ENCODE measurements around the gene NR1H4. TPM values are rescaled to one million over a fixed set of nuclear protein-coding genes. Genes with fewer than 3 reads are reported as not detected.

The NR1H4 gene
- total and polyA plus RNA-seq, 4 donors: 33.5 to 106 (median 55.0) TPM

DNA sequence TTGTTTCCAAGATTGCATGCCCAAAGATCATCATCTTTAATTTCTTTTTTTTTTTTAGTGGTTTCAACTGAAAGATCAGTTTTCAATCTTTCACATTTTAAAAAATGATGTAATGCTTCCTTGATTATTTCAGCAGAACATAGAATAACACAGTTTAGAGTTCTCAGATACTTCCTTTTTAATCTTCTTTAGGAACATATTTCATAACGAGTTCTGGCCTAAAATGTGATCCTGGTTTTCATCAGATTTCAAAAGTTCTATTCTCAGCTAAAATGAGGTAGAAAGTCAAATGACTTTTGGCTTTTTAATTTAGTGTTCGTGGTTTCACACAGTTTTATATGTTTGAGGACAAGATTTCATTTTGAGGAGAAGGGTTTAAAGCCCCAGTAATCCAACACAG is 40.0 kb upstream of the NR1H4 start:
- no peaks in the 10 kb centered on the region for H3K9me3 ChIP-seq (ENCODE audit: control insufficient read depth in 4 of 4, low read length in 3 of 4)
- H3K27me3 ChIP-seq (ENCODE audit: control insufficient read depth in 4 of 4, insufficient read depth in 4 of 4, low read length in 3 of 4): no peaks in the 10 kb centered on the region
- WGBS: 70% methylated on average over 2 of the region's 2 CpGs
- no peak overlapping the region for H3K9ac ChIP-seq (ENCODE audit: low read depth in 1 of 2, low read length in 2 of 2)
- DNase-seq (ENCODE audit: low spot score): no peak
- H3K36me3 ChIP-seq (ENCODE audit: control insufficient read depth in 4 of 4, insufficient read depth in 3 of 4, low read depth in 1 of 4, low read length in 3 of 4): no peaks in the 10 kb centered on the region
- TF ChIP-seq SP1 (IDR thresholded peaks at IDR 0.05): no peak
- TF ChIP-seq NR2F2 (IDR thresholded peaks at IDR 0.05): no peak
- TF ChIP-seq, protein P1, sequence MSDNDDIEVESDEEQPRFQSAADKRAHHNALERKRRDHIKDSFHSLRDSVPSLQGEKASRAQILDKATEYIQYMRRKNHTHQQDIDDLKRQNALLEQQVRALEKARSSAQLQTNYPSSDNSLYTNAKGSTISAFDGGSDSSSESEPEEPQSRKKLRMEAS (IDR thresholded peaks at IDR 0.05): no peak
- TF ChIP-seq, protein P2, sequence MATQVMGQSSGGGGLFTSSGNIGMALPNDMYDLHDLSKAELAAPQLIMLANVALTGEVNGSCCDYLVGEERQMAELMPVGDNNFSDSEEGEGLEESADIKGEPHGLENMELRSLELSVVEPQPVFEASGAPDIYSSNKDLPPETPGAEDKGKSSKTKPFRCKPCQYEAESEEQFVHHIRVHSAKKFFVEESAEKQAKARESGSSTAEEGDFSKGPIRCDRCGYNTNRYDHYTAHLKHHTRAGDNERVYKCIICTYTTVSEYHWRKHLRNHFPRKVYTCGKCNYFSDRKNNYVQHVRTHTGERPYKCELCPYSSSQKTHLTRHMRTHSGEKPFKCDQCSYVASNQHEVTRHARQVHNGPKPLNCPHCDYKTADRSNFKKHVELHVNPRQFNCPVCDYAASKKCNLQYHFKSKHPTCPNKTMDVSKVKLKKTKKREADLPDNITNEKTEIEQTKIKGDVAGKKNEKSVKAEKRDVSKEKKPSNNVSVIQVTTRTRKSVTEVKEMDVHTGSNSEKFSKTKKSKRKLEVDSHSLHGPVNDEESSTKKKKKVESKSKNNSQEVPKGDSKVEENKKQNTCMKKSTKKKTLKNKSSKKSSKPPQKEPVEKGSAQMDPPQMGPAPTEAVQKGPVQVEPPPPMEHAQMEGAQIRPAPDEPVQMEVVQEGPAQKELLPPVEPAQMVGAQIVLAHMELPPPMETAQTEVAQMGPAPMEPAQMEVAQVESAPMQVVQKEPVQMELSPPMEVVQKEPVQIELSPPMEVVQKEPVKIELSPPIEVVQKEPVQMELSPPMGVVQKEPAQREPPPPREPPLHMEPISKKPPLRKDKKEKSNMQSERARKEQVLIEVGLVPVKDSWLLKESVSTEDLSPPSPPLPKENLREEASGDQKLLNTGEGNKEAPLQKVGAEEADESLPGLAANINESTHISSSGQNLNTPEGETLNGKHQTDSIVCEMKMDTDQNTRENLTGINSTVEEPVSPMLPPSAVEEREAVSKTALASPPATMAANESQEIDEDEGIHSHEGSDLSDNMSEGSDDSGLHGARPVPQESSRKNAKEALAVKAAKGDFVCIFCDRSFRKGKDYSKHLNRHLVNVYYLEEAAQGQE (IDR thresholded peaks at IDR 0.05): no peak
- no peak for TF ChIP-seq TAF1 (conservative IDR thresholded peaks at IDR 0.05)
- TF ChIP-seq GABPA (IDR thresholded peaks at IDR 0.05 in 1 of 2, conservative IDR thresholded peaks at IDR 0.05 in 1 of 2): no peak
- TF ChIP-seq YY1 (IDR thresholded peaks at IDR 0.05): no peak
- no peak for TF ChIP-seq RAD21 (IDR thresholded peaks at IDR 0.05)
- TF ChIP-seq FOXA2 (IDR thresholded peaks at IDR 0.05): no peak
- TF ChIP-seq, protein P3, sequence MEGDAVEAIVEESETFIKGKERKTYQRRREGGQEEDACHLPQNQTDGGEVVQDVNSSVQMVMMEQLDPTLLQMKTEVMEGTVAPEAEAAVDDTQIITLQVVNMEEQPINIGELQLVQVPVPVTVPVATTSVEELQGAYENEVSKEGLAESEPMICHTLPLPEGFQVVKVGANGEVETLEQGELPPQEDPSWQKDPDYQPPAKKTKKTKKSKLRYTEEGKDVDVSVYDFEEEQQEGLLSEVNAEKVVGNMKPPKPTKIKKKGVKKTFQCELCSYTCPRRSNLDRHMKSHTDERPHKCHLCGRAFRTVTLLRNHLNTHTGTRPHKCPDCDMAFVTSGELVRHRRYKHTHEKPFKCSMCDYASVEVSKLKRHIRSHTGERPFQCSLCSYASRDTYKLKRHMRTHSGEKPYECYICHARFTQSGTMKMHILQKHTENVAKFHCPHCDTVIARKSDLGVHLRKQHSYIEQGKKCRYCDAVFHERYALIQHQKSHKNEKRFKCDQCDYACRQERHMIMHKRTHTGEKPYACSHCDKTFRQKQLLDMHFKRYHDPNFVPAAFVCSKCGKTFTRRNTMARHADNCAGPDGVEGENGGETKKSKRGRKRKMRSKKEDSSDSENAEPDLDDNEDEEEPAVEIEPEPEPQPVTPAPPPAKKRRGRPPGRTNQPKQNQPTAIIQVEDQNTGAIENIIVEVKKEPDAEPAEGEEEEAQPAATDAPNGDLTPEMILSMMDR (IDR thresholded peaks at IDR 0.05; ENCODE audit: low read depth, low read length, missing input control): no peak
- H3K4me3 ChIP-seq (ENCODE audit: low read depth in 1 of 3, low read length in 3 of 3): no peak overlapping the region
- peaks cover 4 to 33% (median 24%) of the 10 kb centered on the region in 4 donors for H3K4me1 ChIP-seq (ENCODE audit: control insufficient read depth in 4 of 4, insufficient read depth in 4 of 4, low read length in 3 of 4)
- no peak overlapping the region for H3K27ac ChIP-seq (ENCODE audit: low read depth in 1 of 2, low read length in 2 of 2)

DNA sequence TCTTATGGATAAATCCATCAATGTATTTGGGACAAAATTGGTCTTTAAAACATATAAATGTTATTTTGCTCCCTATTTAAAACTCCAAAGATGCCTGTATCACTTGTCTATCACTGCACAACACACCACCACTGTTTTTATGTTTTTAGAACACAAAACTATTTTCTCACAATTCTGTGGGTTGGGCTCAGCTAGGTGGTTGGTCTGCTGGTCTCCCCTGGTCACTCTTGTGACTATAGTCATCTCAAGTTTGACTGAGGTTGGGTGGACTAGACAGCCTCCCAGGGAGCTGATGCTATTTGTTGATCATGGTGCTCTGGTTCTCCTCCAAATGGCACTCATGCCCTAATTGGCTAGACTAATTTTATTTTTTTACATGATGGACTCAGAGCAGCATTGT is 39.5 kb upstream of the NR1H4 start:
- Histone ChIP-seq H3K36me3 (ENCODE audit: control insufficient read depth in 4 of 4, insufficient read depth in 3 of 4, low read depth in 1 of 4, low read length in 3 of 4) (no peaks in the 10 kb centered on the region), H3K9me3 (ENCODE audit: control insufficient read depth in 4 of 4, low read length in 3 of 4) (no peaks in the 10 kb centered on the region), H3K27ac (ENCODE audit: low read depth in 1 of 2, low read length in 2 of 2) (no peak overlapping the region), H3K27me3 (ENCODE audit: control insufficient read depth in 4 of 4, insufficient read depth in 4 of 4, low read length in 3 of 4) (no peaks in the 10 kb centered on the region), H3K9ac (ENCODE audit: low read depth in 1 of 2, low read length in 2 of 2) (no peak overlapping the region), H3K4me1 (ENCODE audit: control insufficient read depth in 4 of 4, insufficient read depth in 4 of 4, low read length in 3 of 4) (peaks cover 4 to 33% (median 24%) of the 10 kb centered on the region in 4 donors), H3K4me3 (ENCODE audit: low read depth in 1 of 3, low read length in 3 of 3) (no peak overlapping the region)
- DNase-seq (ENCODE audit: low spot score): no peak
- no peak for TF ChIP-seq GABPA (IDR thresholded peaks at IDR 0.05 in 1 of 2, conservative IDR thresholded peaks at IDR 0.05 in 1 of 2)
- TF ChIP-seq JUND (IDR thresholded peaks at IDR 0.05): no peak
- no peak for TF ChIP-seq FOXA2 (IDR thresholded peaks at IDR 0.05)
- TF ChIP-seq NR2F2 (IDR thresholded peaks at IDR 0.05): no peak
- TF ChIP-seq, protein P4, sequence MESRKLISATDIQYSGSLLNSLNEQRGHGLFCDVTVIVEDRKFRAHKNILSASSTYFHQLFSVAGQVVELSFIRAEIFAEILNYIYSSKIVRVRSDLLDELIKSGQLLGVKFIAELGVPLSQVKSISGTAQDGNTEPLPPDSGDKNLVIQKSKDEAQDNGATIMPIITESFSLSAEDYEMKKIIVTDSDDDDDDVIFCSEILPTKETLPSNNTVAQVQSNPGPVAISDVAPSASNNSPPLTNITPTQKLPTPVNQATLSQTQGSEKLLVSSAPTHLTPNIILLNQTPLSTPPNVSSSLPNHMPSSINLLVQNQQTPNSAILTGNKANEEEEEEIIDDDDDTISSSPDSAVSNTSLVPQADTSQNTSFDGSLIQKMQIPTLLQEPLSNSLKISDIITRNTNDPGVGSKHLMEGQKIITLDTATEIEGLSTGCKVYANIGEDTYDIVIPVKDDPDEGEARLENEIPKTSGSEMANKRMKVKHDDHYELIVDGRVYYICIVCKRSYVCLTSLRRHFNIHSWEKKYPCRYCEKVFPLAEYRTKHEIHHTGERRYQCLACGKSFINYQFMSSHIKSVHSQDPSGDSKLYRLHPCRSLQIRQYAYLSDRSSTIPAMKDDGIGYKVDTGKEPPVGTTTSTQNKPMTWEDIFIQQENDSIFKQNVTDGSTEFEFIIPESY (IDR thresholded peaks at IDR 0.05): no peak
- no peak for TF ChIP-seq YY1 (IDR thresholded peaks at IDR 0.05)
- no peak for TF ChIP-seq HNF4A (conservative IDR thresholded peaks at IDR 0.05)
- TF ChIP-seq FOXA1 (IDR thresholded peaks at IDR 0.05): no peak
- TF ChIP-seq, protein P5, sequence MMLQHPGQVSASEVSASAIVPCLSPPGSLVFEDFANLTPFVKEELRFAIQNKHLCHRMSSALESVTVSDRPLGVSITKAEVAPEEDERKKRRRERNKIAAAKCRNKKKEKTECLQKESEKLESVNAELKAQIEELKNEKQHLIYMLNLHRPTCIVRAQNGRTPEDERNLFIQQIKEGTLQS (IDR thresholded peaks at IDR 0.05): no peak
- TF ChIP-seq, protein P2 (IDR thresholded peaks at IDR 0.05): no peak
- TF ChIP-seq, protein P1 (IDR thresholded peaks at IDR 0.05): no peak
- TF ChIP-seq SP1 (IDR thresholded peaks at IDR 0.05): no peak
- TF ChIP-seq RXRA (IDR thresholded peaks at IDR 0.05): no peak
- TF ChIP-seq RAD21 (IDR thresholded peaks at IDR 0.05): no peak
- TF ChIP-seq, protein P3 (IDR thresholded peaks at IDR 0.05; ENCODE audit: low read depth, low read length, missing input control): no peak
